ENCODE results near the gene KANK2.
"Not testable (repeated sequence)": the region's sequence is repeated elsewhere in the genome, so short reads cannot be mapped to it uniquely, and the experiment has no call there.

Gene KANK2

DNA sequence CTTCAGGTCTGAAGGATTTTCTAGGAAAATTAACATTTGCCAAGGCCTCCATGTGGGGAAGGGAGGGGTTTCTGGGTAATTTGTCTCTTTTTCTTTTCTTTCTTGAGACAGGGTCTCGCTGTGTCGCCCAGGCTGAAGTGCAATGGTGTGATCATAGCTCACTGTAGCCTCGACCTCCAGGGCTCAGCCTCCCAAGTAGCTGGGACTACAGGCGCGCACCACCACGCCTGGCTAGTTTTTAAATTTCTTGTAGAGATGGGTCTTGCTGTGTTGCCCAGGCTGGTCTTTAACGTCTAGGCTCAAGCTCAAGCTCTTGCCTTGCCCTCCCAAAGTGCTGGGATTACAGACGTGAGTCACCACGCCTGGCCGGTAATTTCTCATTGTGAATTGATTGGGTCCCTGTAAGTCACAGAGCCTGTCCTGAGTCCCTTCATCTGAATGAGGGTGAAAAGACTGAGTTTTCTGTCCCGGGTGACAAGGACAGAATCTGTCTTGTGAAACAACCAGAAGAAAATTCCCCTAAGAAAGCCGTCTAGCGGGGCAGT, 31.8 kb downstream of the KANK2 start:
- Histone ChIP-seq H3K27me3 (ENCODE audit: insufficient read depth, poor library complexity, severe bottlenecking) (no peaks in the 10 kb centered on the region), H3K27ac (replicated peaks) (no peak overlapping the region), H3K4me3 (replicated peaks; ENCODE audit: insufficient read depth, low read length) (no peak overlapping the region)
- no peak for TF ChIP-seq SPI1 (IDR thresholded peaks at IDR 0.05; ENCODE audit: borderline replicate concordance, low read depth)
- TF ChIP-seq, protein P1, sequence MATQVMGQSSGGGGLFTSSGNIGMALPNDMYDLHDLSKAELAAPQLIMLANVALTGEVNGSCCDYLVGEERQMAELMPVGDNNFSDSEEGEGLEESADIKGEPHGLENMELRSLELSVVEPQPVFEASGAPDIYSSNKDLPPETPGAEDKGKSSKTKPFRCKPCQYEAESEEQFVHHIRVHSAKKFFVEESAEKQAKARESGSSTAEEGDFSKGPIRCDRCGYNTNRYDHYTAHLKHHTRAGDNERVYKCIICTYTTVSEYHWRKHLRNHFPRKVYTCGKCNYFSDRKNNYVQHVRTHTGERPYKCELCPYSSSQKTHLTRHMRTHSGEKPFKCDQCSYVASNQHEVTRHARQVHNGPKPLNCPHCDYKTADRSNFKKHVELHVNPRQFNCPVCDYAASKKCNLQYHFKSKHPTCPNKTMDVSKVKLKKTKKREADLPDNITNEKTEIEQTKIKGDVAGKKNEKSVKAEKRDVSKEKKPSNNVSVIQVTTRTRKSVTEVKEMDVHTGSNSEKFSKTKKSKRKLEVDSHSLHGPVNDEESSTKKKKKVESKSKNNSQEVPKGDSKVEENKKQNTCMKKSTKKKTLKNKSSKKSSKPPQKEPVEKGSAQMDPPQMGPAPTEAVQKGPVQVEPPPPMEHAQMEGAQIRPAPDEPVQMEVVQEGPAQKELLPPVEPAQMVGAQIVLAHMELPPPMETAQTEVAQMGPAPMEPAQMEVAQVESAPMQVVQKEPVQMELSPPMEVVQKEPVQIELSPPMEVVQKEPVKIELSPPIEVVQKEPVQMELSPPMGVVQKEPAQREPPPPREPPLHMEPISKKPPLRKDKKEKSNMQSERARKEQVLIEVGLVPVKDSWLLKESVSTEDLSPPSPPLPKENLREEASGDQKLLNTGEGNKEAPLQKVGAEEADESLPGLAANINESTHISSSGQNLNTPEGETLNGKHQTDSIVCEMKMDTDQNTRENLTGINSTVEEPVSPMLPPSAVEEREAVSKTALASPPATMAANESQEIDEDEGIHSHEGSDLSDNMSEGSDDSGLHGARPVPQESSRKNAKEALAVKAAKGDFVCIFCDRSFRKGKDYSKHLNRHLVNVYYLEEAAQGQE (IDR thresholded peaks at IDR 0.05; ENCODE audit: insufficient replicate concordance, low read depth): no peak
- no peak for TF ChIP-seq GABPA (IDR thresholded peaks at IDR 0.05; ENCODE audit: low read depth)
- TF ChIP-seq CTCF (IDR thresholded peaks at IDR 0.05; ENCODE audit: insufficient read depth, low read length): no peak
- no peak for TF ChIP-seq POLR2AphosphoS5 (IDR thresholded peaks at IDR 0.05; ENCODE audit: low read depth)
- DNase-seq (ENCODE audit: low read depth in 1 of 2, low spot score in 1 of 2): no peak

DNA sequence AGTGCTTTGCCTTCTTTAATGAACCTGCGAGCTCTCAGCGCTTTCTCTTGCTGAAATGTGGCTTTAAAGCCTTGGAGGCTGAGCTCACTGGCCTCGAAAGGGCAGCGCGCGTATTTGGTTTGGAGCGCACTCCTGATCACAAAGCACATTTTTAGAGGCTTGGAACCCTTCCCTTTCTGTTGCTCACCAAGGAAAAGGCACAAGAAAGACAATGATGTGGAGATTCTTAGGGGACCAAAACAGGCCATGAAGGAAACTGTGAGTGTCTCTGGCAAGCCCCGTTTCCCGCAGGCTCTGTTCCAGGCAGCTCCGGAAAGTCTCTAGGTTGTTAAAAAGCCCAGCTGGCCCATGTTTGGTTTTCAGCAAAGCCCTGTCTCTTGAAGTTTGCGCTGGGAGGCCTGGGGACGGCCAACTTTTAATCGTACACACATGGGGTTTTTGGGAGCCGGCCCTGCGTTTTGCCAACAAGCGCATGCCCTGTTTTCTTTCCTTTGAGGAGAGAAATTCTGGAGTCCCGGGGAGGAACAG, 32.4 kb downstream of the KANK2 start:
- Histone ChIP-seq H3K27me3 (ENCODE audit: insufficient read depth, poor library complexity, severe bottlenecking) (no peaks in the 10 kb centered on the region), H3K27ac (replicated peaks) (no peak overlapping the region), H3K4me3 (replicated peaks; ENCODE audit: insufficient read depth, low read length) (no peak overlapping the region)
- TF ChIP-seq, protein P1 (IDR thresholded peaks at IDR 0.05; ENCODE audit: insufficient replicate concordance, low read depth): no peak
- TF ChIP-seq SPI1 (IDR thresholded peaks at IDR 0.05; ENCODE audit: borderline replicate concordance, low read depth): no peak
- TF ChIP-seq GABPA (IDR thresholded peaks at IDR 0.05; ENCODE audit: low read depth): no peak
- TF ChIP-seq CTCF (IDR thresholded peaks at IDR 0.05; ENCODE audit: insufficient read depth, low read length): no peak
- TF ChIP-seq POLR2AphosphoS5 (IDR thresholded peaks at IDR 0.05; ENCODE audit: low read depth): no peak
- DNase-seq (ENCODE audit: low read depth in 1 of 2, low spot score in 1 of 2): no peak

GRCh38 chr19:11164296-11164695, 33.0 kb downstream of the KANK2 start:
- Histone ChIP-seq H3K4me3 (replicated peaks; ENCODE audit: insufficient read depth, low read length) (no peak overlapping the region), H3K27me3 (ENCODE audit: insufficient read depth, poor library complexity, severe bottlenecking) (no peaks in the 10 kb centered on the region), H3K27ac (replicated peaks) (no peak overlapping the region)
- TF ChIP-seq GABPA (IDR thresholded peaks at IDR 0.05; ENCODE audit: low read depth) (no peak), POLR2AphosphoS5 (IDR thresholded peaks at IDR 0.05; ENCODE audit: low read depth) (no peak), SPI1 (IDR thresholded peaks at IDR 0.05; ENCODE audit: borderline replicate concordance, low read depth) (no peak), CTCF (IDR thresholded peaks at IDR 0.05; ENCODE audit: insufficient read depth, low read length) (no peak)
- TF ChIP-seq, protein P1 (IDR thresholded peaks at IDR 0.05; ENCODE audit: insufficient replicate concordance, low read depth): no peak
- DNase-seq (ENCODE audit: low read depth in 1 of 2, low spot score in 1 of 2): no peak

DNA sequence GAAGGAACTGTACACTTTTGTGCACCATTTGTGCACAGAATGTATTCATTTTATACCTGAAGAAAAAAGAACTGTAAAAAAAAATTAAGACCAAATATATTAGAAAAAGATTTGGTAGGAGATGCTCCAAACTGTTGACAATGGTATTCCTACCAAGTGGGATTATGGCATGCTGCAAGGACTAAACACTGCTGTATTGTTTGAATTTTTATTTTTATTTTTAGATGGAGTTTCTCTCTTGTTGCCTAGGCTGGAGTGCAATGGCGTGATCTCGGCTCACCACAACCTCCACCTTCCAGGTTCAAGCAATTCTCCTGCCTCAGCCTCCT, 36.9 kb downstream of the KANK2 start:
- H3K27ac ChIP-seq (replicated peaks); H3K27me3 ChIP-seq (ENCODE audit: insufficient read depth, poor library complexity, severe bottlenecking); DNase-seq (ENCODE audit: low read depth in 1 of 2, low spot score in 1 of 2); H3K4me3 ChIP-seq (replicated peaks; ENCODE audit: insufficient read depth, low read length): not testable (repeated sequence)
